ENCODE data around the gene HTATIP2. TPM values are rescaled to one million over a fixed set of nuclear protein-coding genes. Genes with fewer than 3 reads are reported as not detected.

The HTATIP2 gene
- total and polyA plus RNA-seq, 9 of the 15 experiments (the other 6 are each of a cell fraction or from before 2014, with no cell fraction given) = 48.3 to 90.9 (median 64.4) TPM

DNA sequence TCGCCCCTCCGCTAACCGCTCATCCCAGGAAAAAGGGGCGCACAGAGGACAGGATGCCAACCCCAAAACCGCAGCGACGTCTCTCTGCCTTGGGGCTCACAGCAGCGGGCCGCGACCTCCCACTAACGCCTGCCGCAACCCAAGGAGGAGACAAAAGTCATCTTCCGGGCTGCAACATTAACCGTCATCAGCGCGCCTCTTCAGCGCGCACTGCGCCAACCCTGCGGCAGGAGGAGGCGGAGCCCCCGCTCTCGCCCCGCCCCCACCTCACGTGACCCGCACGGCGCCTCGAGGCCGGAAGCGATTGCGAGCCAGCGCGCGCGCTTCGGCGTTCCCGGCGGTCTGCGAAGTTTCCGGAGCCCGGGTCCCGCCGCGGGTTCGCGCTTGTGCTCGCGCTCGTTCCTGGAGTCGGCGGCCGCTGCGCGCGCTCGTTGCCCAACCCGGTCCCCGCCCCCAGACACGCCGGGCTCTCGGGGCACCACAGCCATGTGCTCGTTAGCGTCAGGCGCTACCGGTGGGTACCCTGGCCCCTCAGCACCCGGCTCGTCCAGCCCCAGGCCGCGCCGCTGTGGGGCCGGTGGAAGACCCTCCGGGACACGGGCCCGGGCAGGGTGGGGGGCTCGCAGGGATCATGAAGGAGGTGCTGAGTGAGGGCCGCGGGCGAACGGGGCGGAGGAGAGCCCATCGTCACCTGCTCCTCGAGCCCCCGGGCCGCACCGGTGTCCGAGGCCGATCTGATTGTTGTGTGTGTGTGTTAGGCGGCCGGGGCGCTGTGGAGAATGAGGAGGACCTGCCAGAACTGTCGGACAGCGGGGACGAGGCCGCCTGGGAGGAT is 24.0 kb downstream of the HTATIP2 start, which contains the start of gene PRMT3 (continued):
- TF ChIP-seq, protein P1, sequence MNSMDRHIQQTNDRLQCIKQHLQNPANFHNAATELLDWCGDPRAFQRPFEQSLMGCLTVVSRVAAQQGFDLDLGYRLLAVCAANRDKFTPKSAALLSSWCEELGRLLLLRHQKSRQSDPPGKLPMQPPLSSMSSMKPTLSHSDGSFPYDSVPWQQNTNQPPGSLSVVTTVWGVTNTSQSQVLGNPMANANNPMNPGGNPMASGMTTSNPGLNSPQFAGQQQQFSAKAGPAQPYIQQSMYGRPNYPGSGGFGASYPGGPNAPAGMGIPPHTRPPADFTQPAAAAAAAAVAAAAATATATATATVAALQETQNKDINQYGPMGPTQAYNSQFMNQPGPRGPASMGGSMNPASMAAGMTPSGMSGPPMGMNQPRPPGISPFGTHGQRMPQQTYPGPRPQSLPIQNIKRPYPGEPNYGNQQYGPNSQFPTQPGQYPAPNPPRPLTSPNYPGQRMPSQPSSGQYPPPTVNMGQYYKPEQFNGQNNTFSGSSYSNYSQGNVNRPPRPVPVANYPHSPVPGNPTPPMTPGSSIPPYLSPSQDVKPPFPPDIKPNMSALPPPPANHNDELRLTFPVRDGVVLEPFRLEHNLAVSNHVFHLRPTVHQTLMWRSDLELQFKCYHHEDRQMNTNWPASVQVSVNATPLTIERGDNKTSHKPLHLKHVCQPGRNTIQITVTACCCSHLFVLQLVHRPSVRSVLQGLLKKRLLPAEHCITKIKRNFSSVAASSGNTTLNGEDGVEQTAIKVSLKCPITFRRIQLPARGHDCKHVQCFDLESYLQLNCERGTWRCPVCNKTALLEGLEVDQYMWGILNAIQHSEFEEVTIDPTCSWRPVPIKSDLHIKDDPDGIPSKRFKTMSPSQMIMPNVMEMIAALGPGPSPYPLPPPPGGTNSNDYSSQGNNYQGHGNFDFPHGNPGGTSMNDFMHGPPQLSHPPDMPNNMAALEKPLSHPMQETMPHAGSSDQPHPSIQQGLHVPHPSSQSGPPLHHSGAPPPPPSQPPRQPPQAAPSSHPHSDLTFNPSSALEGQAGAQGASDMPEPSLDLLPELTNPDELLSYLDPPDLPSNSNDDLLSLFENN (IDR thresholded peaks at IDR 0.05; ENCODE audit: low read depth in 2 of 2, low read length in 2 of 2) = peak in 1 of 2 experiments; percentile 61; a peak in 1 of 4 replicates
- TF ChIP-seq MYNN (IDR thresholded peaks at IDR 0.05) (peak; percentile 52; the same call in 1 of the 2 replicates), MYNN (CRISPR knock-in tag; IDR thresholded peaks at IDR 0.05) (no peak), C11orf30 (IDR thresholded peaks at IDR 0.05; ENCODE audit: low read depth) (peak; percentile 97), PHB2 (IDR thresholded peaks at IDR 0.05; ENCODE audit: low read depth) (no peak), SMARCC2 (IDR thresholded peaks at IDR 0.05; ENCODE audit: low read depth) (no peak), NRF1 (conservative IDR thresholded peaks at IDR 0.05 in 1 of 2, IDR thresholded peaks at IDR 0.05 in 1 of 2) (peak; percentile 88 to 90), CBX5 (IDR thresholded peaks at IDR 0.05; ENCODE audit: borderline replicate concordance, low read depth) (0 out of 2 replicates have a peak, but pooled peaks have one; percentile 33), FOS (IDR thresholded peaks at IDR 0.05; ENCODE audit: extremely low read depth, insufficient read length) (no peak), PCBP1 (IDR thresholded peaks at IDR 0.05; ENCODE audit: low read depth, low read length, poor library complexity, severe bottlenecking) (peak; percentile 77), RBM17 (IDR thresholded peaks at IDR 0.05; ENCODE audit: borderline replicate concordance, low read depth, low read length) (no peak), IRF9 (tag; IDR thresholded peaks at IDR 0.05) (no peak), DDX20 (tag; IDR thresholded peaks at IDR 0.05; ENCODE audit: low read depth) (no peak), RBBP5 (IDR thresholded peaks at IDR 0.05; ENCODE audit: borderline replicate concordance, insufficient read depth, low read length, poor library complexity, severe bottlenecking) (peak; percentile 97), ZNF212 (CRISPR knock-in tag; IDR thresholded peaks at IDR 0.05) (0 out of 2 replicates have a peak, but pooled peaks have one; percentile 80), NFYB (IDR thresholded peaks at IDR 0.05; ENCODE audit: extremely low read depth, insufficient read length) (no peak), CBFA2T3 (IDR thresholded peaks at IDR 0.05) (no peak), MIER1 (IDR thresholded peaks at IDR 0.05; ENCODE audit: low read depth) (no peak), SMAD4 (CRISPR knock-in tag; conservative IDR thresholded peaks at IDR 0.05) (peak; percentile 97)
- TF ChIP-seq, protein P2, sequence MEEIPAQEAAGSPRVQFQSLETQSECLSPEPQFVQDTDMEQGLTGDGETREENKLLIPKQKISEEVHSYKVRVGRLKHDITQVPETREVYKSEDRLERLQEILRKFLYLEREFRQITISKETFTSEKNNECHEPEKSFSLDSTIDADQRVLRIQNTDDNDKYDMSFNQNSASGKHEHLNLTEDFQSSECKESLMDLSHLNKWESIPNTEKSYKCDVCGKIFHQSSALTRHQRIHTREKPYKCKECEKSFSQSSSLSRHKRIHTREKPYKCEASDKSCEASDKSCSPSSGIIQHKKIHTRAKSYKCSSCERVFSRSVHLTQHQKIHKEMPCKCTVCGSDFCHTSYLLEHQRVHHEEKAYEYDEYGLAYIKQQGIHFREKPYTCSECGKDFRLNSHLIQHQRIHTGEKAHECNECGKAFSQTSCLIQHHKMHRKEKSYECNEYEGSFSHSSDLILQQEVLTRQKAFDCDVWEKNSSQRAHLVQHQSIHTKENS (CRISPR knock-in tag; IDR thresholded peaks at IDR 0.05) = no peak
- TF ChIP-seq, protein P3, sequence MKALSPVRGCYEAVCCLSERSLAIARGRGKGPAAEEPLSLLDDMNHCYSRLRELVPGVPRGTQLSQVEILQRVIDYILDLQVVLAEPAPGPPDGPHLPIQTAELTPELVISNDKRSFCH (CRISPR knock-in tag; IDR thresholded peaks at IDR 0.05) = no peak
- TF ChIP-seq, protein P3 (tag; IDR thresholded peaks at IDR 0.05) = peak; percentile 31; the same call in 1 of the 2 replicates

All from K562 (cell line).